ENCODE results near the gene CCDC89.
"Not testable (repeated sequence)": the region's sequence is repeated elsewhere in the genome, so short reads cannot be mapped to it uniquely, and the experiment has no call there.

The CCDC89 gene

DNA sequence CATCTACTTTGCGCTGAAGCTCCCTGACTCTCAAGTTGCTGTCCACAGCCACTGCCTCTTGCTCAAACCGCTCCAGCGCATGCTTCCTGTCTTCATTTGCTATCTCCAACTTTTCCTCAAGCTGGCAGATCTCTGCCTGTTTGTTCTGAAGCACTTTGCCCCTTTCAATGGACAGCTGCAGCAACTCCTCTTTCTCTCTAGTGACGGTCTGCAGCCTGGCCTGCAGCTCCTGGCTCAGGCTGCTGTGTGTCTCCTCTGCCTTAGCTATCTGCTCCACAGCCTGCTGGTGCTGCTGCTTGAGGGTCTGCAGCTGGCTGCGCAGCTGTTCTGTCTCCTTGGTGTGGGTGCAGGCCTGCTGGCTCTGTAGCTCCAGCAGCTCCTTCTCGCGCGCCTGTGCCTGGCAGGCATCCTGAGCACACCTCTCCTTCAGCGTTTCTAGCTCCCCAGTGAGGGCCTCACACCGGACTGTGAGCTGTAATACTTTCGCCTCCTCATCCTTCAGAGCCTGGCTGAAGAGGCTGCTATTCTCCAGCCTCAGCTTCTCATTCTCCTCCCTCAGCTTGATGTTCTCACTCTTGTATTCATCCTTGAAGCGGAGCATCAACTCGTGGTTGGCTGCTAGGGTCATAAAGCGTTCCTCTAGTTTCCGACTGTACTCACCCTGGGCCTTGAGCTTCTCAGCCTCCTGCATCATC is 723 bp downstream of the CCDC89 start:
- DNase-seq = peak; percentile 66

DNA sequence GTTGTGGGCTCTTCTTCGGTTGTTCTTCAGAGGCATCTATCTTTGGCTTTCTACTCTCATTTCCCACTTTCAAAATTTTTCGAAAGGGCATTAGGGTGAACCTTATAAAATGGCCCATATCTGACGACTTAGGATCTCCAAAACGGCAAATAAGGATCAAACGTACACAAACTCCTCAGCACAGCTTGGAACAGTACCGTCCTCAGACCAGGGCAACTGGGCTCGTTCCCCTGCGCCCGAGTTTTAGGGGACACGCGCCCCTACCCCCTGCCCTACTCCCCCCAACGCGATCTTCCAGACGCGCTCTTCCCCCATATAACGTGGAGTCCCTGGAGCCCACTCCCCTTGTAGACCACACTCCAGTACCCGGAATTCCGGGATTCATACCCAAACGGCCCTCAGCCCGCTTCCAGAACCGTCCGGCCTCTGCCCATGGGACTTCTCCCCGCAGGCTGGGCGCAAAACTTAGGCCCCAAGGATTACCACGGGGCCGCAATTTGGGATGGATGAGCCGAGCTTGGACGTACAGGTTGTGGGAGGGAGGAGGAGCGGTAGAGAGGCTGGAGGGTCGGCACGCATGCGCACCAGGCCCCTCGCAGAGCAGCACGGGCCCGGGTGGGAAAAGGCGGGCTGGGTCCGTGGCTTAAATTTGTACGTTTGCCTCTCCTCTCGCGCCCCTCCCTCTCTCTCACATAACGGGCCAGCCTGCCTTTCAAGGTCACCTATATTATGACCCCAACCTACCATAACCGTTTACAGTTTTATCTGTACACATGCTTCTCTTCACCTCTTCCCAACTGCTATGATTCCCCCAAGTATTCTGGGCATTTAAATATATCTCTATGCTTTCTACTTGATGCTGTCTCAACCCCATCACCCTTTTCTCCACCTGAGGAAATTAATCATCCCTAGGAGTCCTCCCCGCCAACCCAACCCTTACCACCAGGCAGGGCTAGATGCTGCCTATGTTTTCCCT is 3.4 kb downstream of the CCDC89 start:
- no peak for DNase-seq

DNA sequence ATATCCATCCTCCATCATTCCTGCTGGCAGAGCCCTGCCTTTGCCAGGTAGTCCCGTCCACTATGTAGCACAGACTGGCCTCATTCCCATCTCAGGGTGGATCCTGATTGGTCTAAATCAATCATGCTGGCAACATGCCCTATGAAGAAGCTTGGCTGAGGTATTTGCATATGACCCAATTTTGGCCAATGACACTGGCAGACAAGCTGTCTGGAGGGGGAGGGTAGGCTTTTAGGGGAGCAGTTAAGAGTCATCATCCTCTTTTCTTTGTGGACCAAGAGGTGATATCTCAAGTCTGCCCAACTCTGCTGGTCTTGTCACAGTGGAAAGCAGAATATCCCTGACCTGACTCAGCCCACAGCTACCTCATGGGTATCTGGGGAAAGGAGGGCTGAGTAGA is 5.1 kb downstream of the CCDC89 start:
- no peak for DNase-seq

DNA sequence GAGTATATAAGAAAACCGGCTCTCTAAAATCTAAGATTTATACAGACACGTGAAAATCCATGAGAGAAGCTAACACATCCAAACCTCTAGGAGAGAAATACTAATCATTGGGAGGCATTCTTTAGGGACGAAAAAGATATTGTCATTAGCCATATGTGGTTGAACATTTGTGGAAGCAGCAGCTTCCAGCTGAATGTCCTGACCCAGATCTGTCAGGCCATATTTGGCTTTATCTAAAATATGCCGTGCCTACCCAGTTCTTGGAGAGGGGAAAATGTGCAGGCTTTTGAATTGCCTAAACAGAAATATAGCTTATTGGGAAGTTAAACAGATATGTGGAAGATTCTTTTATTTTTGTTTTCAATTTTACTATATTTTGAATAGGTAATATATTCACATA is 6.4 kb downstream of the CCDC89 start:
- DNase-seq = no peak

DNA sequence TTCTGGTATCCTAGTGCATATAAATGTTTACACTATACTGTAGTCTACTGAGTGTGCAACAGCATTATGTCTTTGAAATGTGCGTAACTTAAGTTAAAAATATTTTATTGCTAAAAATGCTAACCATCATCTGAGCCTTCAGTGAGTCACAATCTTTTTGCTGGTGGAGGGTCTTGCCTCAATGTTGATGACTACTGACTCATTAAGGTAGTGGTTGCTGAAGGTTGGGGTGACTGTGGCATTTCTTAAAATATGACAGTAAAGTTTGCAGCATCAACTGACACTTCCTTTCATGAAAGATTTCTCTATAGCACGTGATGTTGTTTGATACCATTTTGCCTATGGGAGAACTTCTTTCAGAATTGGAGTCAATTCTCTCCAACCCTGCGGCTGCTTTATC is 12.6 kb downstream of the CCDC89 start:
- no peak for DNase-seq

DNA sequence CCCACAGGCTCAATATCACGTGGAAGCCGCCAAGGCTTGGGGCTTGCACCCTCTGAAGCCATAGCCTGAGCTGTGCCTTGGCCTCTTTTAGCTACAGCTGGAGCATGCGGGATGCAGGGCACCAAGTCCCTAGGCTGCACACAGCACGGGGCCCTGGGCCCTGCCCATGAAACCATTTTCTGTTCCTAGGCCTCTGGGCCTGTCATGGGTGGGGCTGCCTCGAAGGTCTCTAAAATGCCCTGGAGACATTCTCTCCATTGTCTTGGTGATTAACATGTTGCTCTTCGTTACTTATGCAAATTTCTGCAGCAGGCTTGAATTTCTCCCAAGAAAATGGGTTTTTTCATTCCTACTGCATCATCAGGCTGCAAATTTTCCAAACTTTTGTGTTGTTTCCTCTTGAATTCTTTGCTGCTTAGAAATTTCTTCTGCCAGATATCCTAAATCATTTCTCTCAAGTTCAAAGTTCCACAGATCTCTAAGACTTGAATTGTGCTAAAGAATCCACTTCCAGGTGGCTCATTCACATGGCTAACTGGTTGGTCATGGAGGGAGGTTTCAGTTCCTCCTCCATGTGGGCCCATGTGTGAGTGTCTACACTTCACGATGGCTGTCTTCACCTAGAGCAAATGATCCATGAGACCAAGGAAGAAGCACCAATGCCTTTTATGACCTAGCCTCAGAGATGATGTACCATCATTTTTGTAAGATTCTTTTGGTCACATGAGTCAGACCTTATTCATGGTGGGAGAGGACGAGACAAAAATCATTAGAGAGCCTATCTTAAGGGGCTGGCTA is 13.7 kb downstream of the CCDC89 start:
- DNase-seq = no peak

DNA sequence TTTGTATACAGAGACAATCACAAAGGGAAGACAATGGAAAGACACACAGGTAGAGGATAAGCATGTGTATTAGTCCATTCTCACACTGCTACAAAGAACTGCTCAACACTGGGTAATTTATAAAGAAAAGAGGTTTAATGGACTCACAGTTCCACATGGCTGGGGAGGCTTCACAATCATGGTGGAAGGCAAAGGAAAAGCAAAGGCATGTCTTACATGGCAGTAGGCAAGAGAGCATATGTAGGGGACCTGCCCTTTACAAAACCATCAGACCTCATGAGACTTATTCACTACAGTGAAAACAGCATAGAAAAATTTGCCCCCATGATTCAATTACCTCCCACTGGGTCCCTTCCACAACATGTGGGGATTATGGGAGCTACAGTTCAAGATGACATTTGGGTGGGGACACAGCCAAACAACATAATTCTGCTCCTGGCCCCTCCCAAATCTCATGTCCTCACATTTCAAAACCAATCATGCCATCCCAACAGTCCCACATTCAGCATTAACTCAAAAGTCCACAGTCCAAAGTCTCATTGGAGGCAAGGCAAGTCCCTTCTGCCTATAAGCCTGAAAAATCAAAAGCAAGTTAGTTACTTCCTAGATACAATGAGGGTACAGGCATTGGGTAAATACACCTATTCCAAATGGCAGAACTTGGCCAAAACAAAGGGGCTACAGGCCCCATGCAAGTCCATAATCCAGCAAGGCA is 14.9 kb downstream of the CCDC89 start:
- DNase-seq = not testable (repeated sequence)

DNA sequence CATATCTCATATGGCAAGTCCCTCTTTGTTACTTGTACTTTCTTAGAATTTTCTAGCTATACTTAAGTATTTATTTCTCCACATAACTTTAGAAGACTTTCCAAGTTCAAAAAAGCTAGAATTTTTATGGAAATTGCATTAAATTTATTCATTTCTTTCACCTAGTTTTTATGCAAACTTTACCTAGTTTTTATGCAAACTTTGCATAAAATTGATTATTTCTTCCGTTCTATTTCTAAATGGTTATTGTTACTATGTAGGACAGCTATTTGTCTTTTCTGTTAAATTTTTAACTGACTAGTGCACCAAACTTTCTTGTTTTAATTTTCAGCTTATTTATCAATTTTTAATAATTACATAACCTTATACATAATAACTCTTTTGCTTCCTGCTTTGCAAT is 17.8 kb downstream of the CCDC89 start:
- DNase-seq = no peak

DNA sequence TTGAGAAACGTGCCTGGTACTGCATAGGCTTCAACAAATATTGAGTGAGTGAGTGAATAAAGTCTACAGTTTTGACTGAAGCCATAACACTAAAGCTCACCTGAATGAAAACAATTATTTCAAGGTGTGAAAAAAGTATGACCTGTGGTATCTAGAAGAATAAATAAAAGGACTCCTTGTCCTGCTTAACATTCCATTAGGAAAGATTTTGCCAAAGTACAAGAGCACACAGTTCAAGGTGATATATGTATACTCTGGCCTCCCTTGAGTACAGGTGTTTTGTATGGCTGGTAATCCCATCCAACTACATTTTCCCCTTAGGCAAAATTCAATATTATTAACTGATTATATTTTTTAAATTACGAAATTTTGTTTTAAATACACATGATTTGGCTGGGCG is 19.3 kb downstream of the CCDC89 start:
- DNase-seq = no peak

DNA sequence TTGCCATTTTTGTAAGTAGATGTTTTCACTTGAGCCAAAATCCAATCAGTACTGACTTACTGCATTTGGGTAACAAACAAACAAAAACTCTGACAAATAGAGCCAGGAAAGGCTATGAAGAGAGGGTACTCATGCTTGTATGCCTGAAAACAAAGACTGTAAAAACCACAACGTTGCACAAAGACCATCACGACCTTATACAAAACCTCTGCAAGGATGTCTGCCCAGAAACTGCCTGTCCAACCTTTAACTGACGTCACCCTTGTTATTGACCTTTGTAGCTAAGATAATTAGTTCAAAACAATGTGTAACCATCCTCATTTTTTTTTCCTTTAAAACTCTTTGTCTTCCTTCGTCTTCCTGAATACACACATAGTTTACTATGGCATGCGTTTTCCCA is 20.3 kb downstream of the CCDC89 start:
- DNase-seq = peak; percentile 5

DNA sequence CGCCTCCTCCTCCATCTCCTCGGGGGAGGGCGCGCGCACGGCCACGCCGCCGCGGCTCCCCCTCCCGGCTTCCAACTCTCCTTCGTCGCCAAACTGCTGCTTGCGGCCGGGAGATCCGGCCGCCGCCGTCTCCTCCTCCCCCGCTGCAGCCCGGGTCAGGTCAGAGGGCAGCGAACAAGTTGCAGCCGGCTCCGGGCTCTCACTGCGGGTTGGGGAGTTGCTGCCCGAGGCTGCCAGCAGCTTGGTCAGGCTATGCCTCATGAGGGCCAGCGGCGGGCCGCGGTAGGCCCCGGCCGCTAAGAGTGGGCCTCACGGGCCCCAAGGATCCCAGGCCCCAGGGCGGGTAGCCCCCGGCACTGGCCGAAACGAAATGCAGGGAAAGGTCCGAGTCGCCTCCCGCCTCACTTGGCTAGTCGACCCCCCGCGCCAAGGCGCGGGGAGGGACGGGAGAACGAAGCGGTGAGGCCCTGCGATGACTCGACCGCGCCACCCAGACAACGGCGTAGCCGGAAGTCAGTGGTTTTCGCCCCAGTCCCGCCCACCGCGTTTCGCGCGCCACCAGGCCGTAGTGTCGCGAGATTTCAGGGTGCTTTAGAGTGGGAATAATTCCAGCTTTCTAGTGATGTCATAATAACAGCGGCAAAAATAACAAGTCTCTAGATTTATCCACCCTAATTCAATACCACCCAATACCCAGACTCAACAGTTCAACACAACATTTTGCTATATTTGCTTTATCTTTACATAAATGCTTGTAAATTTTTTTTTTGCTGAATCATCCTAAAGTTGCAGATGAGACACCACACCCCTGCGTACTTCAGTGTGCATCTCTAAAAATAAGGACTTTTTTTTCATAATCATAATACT is 21.1 kb downstream of the CCDC89 start, which contains the start of gene CREBZF:
CREBZF (minus strand) TSS at position 515 of the 867 bp plus-strand sequence; CDS start at position 261, 254 bp downstream.
- peak; percentile 95 for DNase-seq

DNA sequence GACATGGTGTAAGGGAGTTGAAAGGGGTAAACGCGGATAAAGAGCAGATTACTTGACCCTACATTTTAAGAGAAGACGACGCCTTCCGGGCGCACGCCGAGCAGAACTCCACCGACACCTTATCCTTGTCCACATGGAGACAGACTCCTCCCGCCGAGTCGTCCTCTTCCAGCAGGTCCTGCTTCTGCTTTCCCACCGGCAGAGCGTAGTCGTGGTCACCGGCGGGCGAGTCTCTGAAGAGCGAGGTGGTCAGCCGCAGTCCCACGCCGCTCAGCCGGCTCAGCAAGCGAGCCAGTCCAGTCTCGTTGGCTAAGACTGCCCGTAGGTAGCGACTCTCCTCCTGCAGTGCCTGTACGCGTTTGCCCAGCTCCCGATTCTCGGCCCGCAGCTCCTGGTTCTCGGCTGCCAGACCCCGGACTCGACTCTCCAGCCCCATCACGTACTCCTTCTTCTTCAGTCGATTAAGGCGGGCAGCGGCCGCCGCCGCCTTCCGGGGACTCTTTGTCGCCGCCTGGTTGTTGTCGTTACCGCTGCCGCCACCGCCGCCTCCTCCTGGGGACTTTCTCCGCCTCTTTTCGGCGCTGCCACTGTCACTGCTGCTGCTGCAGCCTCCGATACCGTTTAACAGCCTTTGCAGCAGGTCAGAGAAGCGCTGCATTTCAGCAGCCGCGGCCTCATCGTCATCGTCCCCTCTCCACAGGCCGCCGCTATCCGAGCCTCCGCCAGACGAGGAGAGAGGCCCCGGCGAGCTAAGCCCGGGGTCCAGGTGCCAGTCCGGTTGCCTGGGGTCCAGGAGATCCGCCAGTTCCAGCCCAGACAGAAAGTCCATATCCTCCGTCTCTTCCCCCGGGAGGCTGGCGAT is 22.0 kb downstream of the CCDC89 start:
- peak; percentile 75 for DNase-seq

DNA sequence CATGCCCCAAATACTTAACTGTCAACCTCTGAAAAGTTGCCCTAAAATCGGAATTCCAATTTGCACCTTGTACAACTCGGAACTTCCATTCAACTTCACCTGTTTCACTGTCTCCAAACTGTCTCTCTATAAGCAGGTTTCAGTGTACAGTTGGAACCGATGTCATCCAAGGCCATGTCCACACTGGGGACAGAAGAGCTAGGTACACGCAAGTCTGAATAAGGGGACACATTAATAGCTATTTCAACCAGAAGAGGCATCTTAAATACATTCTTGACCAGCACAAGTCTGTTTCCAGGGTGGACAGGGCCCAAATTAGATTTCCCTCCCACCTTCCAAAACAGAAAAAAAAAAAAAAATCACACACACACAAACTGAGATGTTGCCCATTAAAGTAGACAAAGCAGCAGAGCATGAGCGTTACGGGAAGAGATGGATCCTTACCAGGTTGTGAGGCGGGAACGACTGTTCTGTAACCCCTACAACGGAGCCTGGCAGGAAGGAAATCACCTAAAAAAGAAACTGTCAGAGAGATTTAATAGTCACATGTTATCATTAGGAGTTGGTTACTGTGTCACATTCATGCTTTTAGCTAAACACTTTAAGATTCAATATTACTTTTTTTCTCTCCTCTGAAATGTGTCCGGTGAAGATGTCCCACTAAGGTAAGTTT is 22.8 kb downstream of the CCDC89 start:
- peak; percentile 18 for DNase-seq

DNA sequence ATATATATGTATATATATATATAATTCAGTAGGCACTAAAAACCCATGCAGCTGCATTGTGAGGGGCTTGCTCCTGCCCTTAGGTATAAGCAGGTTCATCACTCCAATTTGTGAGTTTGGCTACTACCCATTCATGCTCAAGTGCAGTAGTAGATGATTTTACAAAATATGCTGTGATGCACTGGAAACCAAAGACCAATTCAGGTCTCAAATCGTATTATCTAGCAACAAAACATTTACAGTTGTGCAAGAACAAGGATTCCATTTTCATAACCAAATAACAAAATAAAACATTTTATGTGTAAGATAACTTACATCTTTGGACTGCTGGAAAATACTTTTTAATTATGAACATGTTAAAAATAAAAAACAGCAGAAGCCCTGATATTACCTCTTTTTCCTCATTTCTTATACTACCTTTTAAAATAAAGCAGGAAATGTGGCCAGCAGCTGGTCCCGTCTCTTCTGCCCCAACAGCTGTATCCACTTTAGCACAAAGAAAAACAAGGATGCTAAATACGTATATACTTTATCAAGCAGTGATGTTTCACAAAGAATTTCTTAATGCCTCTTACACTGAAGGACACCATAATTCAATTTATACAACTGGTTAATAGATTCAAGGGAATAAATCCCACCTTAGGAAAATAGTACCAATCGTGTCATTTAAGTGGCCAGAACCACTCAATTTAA is 23.9 kb downstream of the CCDC89 start:
- no peak for DNase-seq

DNA sequence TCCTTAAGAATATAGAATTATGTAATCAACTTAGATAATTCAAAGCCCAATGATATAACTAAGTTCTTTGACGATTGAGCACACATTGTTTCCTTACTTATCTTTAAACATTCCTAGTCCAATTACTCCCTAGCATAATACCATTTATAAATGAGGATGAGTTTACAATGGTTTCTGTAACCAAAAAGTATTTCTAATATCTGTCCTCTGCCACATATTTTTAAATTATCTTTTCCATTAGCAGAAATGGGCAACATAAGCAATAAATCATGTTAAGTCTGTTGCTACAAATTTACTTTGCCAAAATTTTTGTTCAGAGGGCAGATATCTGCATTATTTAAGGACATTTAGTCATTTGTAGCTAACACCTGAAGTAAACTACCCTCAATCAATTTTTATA is 27.8 kb downstream of the CCDC89 start:
- no peak for DNase-seq

DNA sequence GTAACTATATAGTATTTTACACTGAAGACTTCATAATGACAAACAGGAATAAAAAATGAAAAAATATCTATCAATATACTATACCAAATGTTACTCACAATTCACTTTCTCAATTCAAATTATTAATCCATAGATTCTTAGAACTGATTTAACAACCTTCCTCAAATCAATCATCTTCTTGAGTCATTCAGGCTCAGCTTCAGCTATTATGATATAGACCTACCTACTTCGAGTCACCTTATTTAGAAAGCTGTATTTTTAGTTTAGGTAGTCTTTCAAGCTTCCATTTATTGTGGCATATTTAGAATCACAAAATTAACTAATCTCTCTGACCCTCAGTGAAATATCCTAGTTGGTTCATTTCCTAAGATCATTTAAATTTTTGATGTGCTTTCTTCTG is 29.2 kb downstream of the CCDC89 start:
- no peak for DNase-seq

DNA sequence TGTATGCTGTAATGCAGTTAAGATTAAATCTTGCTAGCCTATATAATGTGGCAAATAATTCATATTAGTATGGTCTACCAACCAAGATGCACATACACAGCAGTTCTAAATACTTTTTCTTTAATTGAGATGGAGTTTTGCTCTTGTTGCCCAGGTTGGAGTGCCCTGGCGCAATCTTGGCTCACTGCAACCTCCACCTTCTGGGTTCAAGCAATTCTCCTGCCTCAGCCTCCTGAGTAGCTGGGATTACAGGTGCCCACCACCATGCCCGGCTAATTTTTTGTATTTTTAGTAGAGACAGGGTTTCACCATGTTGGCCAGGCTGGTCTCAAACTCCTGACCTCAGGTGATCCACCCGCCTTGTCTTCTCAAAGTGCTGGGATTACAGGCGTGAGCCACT is 31.7 kb downstream of the CCDC89 start:
- DNase-seq = not testable (repeated sequence)

DNA sequence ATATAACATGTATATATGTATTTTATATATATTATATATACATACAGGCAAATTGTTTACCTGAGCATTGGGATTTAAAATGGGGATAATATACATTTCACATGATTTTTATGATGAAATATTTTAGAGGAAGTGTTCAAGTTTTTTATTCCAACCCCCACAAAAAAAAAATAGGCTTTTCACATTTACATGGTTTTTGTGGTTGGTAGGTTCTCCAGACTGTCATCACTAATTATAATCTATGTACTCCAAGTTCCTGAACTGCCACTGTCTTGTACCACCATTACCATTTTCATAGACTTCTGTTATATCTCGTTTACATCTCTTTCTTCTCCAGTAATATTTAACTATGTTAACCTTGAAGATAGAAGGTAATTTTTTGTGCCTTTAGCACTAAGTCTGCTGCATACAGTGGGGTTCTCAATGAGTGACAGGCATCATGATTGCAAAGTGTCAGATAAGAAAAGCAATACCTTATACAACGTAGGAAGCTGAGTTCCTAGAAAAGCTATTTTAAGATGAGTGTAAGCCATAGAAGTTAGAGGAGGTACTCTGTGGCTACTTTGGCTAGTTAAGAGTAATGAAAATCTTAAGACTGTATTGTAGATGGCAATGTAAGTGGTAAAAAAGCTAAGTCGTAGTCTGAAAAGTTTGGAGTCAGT is 33.1 kb downstream of the CCDC89 start:
- DNase-seq = no peak

DNA sequence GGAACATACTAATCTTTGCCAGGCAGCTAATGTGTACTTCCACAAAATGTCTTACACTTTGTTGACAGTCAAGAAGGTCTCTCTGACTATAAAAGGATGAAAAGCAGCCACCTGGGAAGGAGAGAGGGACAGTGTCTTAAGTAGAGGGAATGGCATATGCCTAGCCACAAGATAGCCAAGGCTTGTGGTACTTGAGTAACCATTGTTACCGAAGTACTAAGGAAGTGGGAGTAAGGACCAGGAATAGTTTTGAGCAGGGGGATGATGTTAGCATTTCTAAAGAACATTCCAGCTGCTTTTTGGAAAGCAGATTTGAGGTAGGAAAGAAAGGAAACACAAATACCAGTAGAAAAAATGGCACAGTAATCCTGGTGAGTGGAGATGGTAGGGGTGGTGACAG is 34.9 kb downstream of the CCDC89 start:
- no peak for DNase-seq
